ENCODE measurements around the gene IZUMO4.

DNA sequence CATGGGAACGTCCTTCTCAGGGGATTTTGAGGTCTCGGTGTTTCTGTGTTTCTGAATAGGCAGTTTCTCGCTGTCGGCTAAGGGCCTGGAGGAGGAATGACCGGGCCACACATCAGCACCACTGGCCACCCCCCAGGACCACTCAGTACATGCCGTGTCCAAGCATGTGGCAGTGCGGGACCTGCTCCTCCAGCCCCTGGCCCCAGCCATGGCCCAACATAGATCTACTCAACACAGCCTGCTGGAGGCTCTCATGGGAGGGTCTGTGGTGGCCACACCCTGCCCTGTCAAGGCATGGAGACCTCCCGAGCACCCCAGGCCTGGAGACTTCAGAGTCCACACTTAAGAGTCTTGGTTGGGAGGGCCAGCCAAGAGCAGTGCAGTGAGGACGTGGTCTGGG, 17.5 kb downstream of the IZUMO4 start:
- TF ChIP-seq, protein P1, sequence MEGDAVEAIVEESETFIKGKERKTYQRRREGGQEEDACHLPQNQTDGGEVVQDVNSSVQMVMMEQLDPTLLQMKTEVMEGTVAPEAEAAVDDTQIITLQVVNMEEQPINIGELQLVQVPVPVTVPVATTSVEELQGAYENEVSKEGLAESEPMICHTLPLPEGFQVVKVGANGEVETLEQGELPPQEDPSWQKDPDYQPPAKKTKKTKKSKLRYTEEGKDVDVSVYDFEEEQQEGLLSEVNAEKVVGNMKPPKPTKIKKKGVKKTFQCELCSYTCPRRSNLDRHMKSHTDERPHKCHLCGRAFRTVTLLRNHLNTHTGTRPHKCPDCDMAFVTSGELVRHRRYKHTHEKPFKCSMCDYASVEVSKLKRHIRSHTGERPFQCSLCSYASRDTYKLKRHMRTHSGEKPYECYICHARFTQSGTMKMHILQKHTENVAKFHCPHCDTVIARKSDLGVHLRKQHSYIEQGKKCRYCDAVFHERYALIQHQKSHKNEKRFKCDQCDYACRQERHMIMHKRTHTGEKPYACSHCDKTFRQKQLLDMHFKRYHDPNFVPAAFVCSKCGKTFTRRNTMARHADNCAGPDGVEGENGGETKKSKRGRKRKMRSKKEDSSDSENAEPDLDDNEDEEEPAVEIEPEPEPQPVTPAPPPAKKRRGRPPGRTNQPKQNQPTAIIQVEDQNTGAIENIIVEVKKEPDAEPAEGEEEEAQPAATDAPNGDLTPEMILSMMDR (IDR thresholded peaks at IDR 0.05): no peak
- no peak for TF ChIP-seq POLR2A (IDR thresholded peaks at IDR 0.05)
- TF ChIP-seq POLR2AphosphoS5 (IDR thresholded peaks at IDR 0.05): no peak
